ENCODE results near the gene PRSS57. TPM values are rescaled to one million over a fixed set of nuclear protein-coding genes. Genes with fewer than 3 reads are reported as not detected.

PRSS57 gene
- total and polyA plus RNA-seq, 2 of the 13 experiments (the other 11 are each of a cell fraction or from before 2014, with no cell fraction given) = 0.12 TPM; not detected in 1

DNA sequence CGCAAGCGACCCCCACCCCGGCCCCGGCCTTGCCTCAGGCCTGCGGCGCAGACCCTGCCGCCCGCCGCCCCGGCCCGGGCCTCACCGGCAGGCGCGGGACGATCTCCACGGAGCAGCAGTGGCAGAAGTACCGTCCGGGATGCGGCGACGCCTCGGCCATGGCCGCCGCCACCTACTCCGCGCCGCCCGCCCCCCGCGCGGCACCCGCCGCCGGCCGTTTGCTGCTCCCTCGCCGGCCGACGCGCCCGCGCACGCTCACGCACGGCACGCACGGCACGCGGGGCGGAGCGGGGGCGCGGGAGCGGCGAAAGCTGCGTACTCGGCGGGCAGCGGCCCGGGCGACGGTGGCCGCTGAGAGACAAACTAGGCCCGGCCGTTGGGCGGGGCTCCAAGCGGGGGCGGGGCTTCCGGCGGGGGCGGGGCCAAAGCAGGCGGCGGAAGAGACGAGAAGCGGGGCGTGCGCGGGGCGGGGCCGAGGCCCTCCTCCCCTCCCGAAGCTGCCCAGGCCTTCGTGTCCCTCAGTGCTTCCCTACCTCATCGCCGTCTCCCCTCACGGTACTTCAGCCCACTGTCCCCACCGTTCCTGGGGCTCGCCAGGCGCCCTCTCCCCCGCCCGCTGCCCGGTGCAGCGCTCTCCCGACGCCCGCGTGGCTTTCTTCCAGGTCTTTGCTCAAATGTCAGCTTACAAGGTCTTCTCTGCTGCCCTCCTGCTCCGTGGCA lies 32.1 kb downstream of the PRSS57 start, which contains the start of gene RNF126 (continued):
- TF ChIP-seq, protein P1, sequence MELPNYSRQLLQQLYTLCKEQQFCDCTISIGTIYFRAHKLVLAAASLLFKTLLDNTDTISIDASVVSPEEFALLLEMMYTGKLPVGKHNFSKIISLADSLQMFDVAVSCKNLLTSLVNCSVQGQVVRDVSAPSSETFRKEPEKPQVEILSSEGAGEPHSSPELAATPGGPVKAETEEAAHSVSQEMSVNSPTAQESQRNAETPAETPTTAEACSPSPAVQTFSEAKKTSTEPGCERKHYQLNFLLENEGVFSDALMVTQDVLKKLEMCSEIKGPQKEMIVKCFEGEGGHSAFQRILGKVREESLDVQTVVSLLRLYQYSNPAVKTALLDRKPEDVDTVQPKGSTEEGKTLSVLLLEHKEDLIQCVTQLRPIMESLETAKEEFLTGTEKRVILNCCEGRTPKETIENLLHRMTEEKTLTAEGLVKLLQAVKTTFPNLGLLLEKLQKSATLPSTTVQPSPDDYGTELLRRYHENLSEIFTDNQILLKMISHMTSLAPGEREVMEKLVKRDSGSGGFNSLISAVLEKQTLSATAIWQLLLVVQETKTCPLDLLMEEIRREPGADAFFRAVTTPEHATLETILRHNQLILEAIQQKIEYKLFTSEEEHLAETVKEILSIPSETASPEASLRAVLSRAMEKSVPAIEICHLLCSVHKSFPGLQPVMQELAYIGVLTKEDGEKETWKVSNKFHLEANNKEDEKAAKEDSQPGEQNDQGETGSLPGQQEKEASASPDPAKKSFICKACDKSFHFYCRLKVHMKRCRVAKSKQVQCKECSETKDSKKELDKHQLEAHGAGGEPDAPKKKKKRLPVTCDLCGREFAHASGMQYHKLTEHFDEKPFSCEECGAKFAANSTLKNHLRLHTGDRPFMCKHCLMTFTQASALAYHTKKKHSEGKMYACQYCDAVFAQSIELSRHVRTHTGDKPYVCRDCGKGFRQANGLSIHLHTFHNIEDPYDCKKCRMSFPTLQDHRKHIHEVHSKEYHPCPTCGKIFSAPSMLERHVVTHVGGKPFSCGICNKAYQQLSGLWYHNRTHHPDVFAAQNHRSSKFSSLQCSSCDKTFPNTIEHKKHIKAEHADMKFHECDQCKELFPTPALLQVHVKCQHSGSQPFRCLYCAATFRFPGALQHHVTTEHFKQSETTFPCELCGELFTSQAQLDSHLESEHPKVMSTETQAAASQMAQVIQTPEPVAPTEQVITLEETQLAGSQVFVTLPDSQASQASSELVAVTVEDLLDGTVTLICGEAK (IDR thresholded peaks at IDR 0.05) = no peak
- TF ChIP-seq, protein P1 (CRISPR knock-in tag; IDR thresholded peaks at IDR 0.05) = no peak
- TF ChIP-seq EED (CRISPR knock-in tag; IDR thresholded peaks at IDR 0.05) = 0 out of 2 replicates have a peak, but pooled peaks have one; percentile 39
- TF ChIP-seq RAD51 (IDR thresholded peaks at IDR 0.05; ENCODE audit: borderline replicate concordance) = no peak
- peak; percentile 79; the same call in 1 of the 2 replicates for TF ChIP-seq ZNF563 (CRISPR knock-in tag; IDR thresholded peaks at IDR 0.05)
- TF ChIP-seq, protein P2, sequence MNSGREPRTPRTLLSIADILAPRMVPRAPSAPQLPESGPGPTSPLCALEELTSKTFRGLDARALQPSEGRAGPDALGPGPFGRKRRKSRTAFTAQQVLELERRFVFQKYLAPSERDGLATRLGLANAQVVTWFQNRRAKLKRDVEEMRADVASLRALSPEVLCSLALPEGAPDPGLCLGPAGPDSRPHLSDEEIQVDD (CRISPR knock-in tag; IDR thresholded peaks at IDR 0.05; ENCODE audit: borderline replicate concordance) = no peak
- TF ChIP-seq, protein P3, sequence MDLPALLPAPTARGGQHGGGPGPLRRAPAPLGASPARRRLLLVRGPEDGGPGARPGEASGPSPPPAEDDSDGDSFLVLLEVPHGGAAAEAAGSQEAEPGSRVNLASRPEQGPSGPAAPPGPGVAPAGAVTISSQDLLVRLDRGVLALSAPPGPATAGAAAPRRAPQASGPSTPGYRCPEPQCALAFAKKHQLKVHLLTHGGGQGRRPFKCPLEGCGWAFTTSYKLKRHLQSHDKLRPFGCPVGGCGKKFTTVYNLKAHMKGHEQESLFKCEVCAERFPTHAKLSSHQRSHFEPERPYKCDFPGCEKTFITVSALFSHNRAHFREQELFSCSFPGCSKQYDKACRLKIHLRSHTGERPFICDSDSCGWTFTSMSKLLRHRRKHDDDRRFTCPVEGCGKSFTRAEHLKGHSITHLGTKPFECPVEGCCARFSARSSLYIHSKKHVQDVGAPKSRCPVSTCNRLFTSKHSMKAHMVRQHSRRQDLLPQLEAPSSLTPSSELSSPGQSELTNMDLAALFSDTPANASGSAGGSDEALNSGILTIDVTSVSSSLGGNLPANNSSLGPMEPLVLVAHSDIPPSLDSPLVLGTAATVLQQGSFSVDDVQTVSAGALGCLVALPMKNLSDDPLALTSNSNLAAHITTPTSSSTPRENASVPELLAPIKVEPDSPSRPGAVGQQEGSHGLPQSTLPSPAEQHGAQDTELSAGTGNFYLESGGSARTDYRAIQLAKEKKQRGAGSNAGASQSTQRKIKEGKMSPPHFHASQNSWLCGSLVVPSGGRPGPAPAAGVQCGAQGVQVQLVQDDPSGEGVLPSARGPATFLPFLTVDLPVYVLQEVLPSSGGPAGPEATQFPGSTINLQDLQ (CRISPR knock-in tag; IDR thresholded peaks at IDR 0.05) = no peak
- peak; percentile 44; the same call in 1 of the 2 replicates for TF ChIP-seq KAT8 (CRISPR knock-in tag; IDR thresholded peaks at IDR 0.05)
- TF ChIP-seq UBTF (CRISPR knock-in tag; IDR thresholded peaks at IDR 0.05) = no peak; the same call in 1 of the 2 replicates
- TF ChIP-seq ZNF569 (CRISPR knock-in tag; IDR thresholded peaks at IDR 0.05; ENCODE audit: borderline replicate concordance) = no peak
- TF ChIP-seq YEATS4 (CRISPR knock-in tag; IDR thresholded peaks at IDR 0.05; ENCODE audit: borderline replicate concordance) = peak; percentile 43; the same call in 1 of the 2 replicates
- no peak for TF ChIP-seq ATF1 (CRISPR knock-in tag; IDR thresholded peaks at IDR 0.05)
- TF ChIP-seq ZNF230 (CRISPR knock-in tag; IDR thresholded peaks at IDR 0.05) = no peak
- TF ChIP-seq HMG20B (CRISPR knock-in tag; conservative IDR thresholded peaks at IDR 0.05) = no peak

Data from HepG2 (cell line).